NK-92 (cell line): ENCODE results near the gene ANKRD31.

ENCODE experiments used
- DNase-seq: peaks from one replicate; lab custom pipeline; 2025; ENCODE audit not compliant: unreplicated experiment; lab: John Stamatoyannopoulos, UW

ANKRD31 gene

GRCh38 chr5:75059912-75060545 is 176.6 kb downstream of the ANKRD31 start:
- no peak for DNase-seq

- no peak for DNase-seq
Observed at GRCh38 chr5:75058986-75059535, 177.6 kb downstream of the ANKRD31 start.

GRCh38 chr5:75057561-75057960 is 179.1 kb downstream of the ANKRD31 start:
- DNase-seq: no peak

GRCh38 chr5:75055727-75056144 is 180.9 kb downstream of the ANKRD31 start:
- DNase-seq: no peak

- DNase-seq: no peak
Observed at GRCh38 chr5:75054134-75054930, 182.3 kb downstream of the ANKRD31 start.

GRCh38 chr5:75053304-75054133 is 183.2 kb downstream of the ANKRD31 start:
- DNase-seq: no peak

- no peak for DNase-seq
Observed at GRCh38 chr5:75053054-75053303, 183.7 kb downstream of the ANKRD31 start.

GRCh38 chr5:75052192-75053053 is 184.3 kb downstream of the ANKRD31 start, which contains the start of gene GCNT4:
GCNT4 (minus strand) TSS chr5:75052558; CDS start chr5:75030037, 22,521 bp downstream.
- no peak for DNase-seq

GRCh38 chr5:75051217-75051751 is 185.4 kb downstream of the ANKRD31 start:
- no peak for DNase-seq

- DNase-seq: no peak
Observed at GRCh38 chr5:75050415-75050814, 186.3 kb downstream of the ANKRD31 start.

GRCh38 chr5:75049456-75050351 is 187.0 kb downstream of the ANKRD31 start:
- no peak for DNase-seq

GRCh38 chr5:75048457-75048953 is 188.2 kb downstream of the ANKRD31 start:
- no peak for DNase-seq

GRCh38 chr5:75047356-75047755 is 189.3 kb downstream of the ANKRD31 start:
- no peak for DNase-seq

- DNase-seq: no peak
Observed at GRCh38 chr5:75046366-75047142, 190.1 kb downstream of the ANKRD31 start.

- no peak for DNase-seq
Observed at GRCh38 chr5:75045071-75045470, 191.6 kb downstream of the ANKRD31 start.

GRCh38 chr5:75044406-75044805 is 192.3 kb downstream of the ANKRD31 start:
- DNase-seq: no peak

- no peak for DNase-seq
Observed at GRCh38 chr5:75043633-75044264, 192.9 kb downstream of the ANKRD31 start.

- DNase-seq: no peak
Observed at GRCh38 chr5:75042522-75042921, 194.2 kb downstream of the ANKRD31 start.
